Stimulated activated CD4-positive, alpha-beta T cell treated with anti-CD3 and anti-CD28 coated beads, Interleukin-4, amount 100 ng/mL, for 48 hours (primary cell): Measurements from ENCODE around the gene CPAMD8.

Experiments
- DNase-seq, 2 donors: peaks; one replicate each; pipeline ENCODE4 v3.0.0-alpha.2; 2020; ENCODE audit warnings: low read depth in 2 of 2

Gene CPAMD8

GRCh38 chr19:16920816-16921529 lies 105.6 kb downstream of the CPAMD8 start:
- DNase-seq = no peak

- DNase-seq = no peak
Measured at GRCh38 chr19:16919496-16919895, 107.1 kb downstream of the CPAMD8 start.

- DNase-seq = no peak
Measured at GRCh38 chr19:16917401-16917800, 109.2 kb downstream of the CPAMD8 start.

GRCh38 chr19:16915734-16916133 lies 110.9 kb downstream of the CPAMD8 start:
- no peak for DNase-seq

GRCh38 chr19:16915135-16915534 lies 111.5 kb downstream of the CPAMD8 start:
- DNase-seq = no peak

GRCh38 chr19:16914421-16914820 lies 112.2 kb downstream of the CPAMD8 start:
- no peak for DNase-seq

GRCh38 chr19:16912780-16913179 lies 113.8 kb downstream of the CPAMD8 start:
- DNase-seq = no peak

- DNase-seq = no peak
Measured at GRCh38 chr19:16911046-16911445, 115.6 kb downstream of the CPAMD8 start.

- no peak for DNase-seq
Measured at GRCh38 chr19:16908759-16909158, 117.9 kb downstream of the CPAMD8 start.

GRCh38 chr19:16904599-16904998 lies 122.0 kb downstream of the CPAMD8 start:
- no peak for DNase-seq

- no peak for DNase-seq
Measured at GRCh38 chr19:16903347-16903746, 123.3 kb downstream of the CPAMD8 start.

GRCh38 chr19:16902545-16902944 lies 124.1 kb downstream of the CPAMD8 start:
- DNase-seq = no peak

GRCh38 chr19:16901491-16902175 lies 125.0 kb downstream of the CPAMD8 start:
- DNase-seq = no peak

GRCh38 chr19:16899566-16900075 lies 127.0 kb downstream of the CPAMD8 start:
- DNase-seq = peak in 1 of 2 donors; percentile 19

GRCh38 chr19:16898361-16899015 lies 128.1 kb downstream of the CPAMD8 start:
- no peak for DNase-seq

- no peak for DNase-seq
Measured at GRCh38 chr19:16897856-16898161, 128.8 kb downstream of the CPAMD8 start.

GRCh38 chr19:16897029-16897855 lies 129.4 kb downstream of the CPAMD8 start:
- DNase-seq = peak; percentile 69 to 75

- DNase-seq = no peak
Measured at GRCh38 chr19:16896146-16897028, 130.2 kb downstream of the CPAMD8 start.

- no peak for DNase-seq
Measured at GRCh38 chr19:16895467-16896145, 131.0 kb downstream of the CPAMD8 start.

- no peak for DNase-seq
Measured at GRCh38 chr19:16894080-16894479, 132.5 kb downstream of the CPAMD8 start.

- DNase-seq = no peak
Measured at GRCh38 chr19:16893686-16893989, 133.0 kb downstream of the CPAMD8 start.
